DOHH2 (cell line): Measurements from ENCODE around the gene KCNQ1.

ENCODE experiments used
- H3F3A ChIP-seq: fragments of 200-600 bp; sonication (generic), shearing (Covaris generic); 2 replicates; pipeline ENCODE4 v1.6.0; 2016; ENCODE audit warnings: antibody characterized with exemption, mild to moderate bottlenecking; ENCODE audit not compliant: control insufficient read depth, insufficient read depth
- H3K27ac ChIP-seq: fragments of 200-600 bp; sonication (generic); 2 replicates; pipeline ENCODE4 v1.5.1; 2014; ENCODE audit warnings: low read depth, mild to moderate bottlenecking, low read length, moderate library complexity
- H3K27me3 ChIP-seq: fragments of 200-600 bp; sonication (generic); 2 replicates; pipeline ENCODE4 v1.6.1; 2014; ENCODE audit warnings: mild to moderate bottlenecking, low read length, mixed read lengths; ENCODE audit not compliant: control insufficient read depth
- H3K36me3 ChIP-seq: fragments of 200-600 bp; sonication (generic); 2 replicates; pipeline ENCODE4 v1.6.1; 2014; ENCODE audit warnings: mild to moderate bottlenecking, low read length, moderate library complexity, mixed read lengths; ENCODE audit not compliant: control insufficient read depth
- H3K4me1 ChIP-seq: fragments of 200-600 bp; sonication (generic); 2 replicates; pipeline ENCODE4 v1.6.1; 2014; ENCODE audit warnings: mild to moderate bottlenecking, low read length, mixed read lengths; ENCODE audit not compliant: control insufficient read depth
- H3K4me2 ChIP-seq: fragments of 200-600 bp; sonication (generic); 2 replicates; pipeline ENCODE4 v1.6.0; 2014; ENCODE audit warnings: mild to moderate bottlenecking, low read length, moderate library complexity
- H3K4me3 ChIP-seq: fragments of 200-600 bp; sonication (generic); 2 replicates; pipeline ENCODE4 v1.5.1; 2014; ENCODE audit warnings: mild to moderate bottlenecking, low read length, mixed read lengths
- H3K79me2 ChIP-seq: fragments of 200-600 bp; sonication (generic); 2 replicates; pipeline ENCODE4 v1.6.1; 2014; ENCODE audit warnings: mild to moderate bottlenecking, low read length, mixed read lengths; ENCODE audit not compliant: control insufficient read depth
- H3K9me2 ChIP-seq: fragments of 200-600 bp; sonication (generic); replicated peaks from 2 replicates; pipeline ENCODE4 v1.6.1; 2014; ENCODE audit warnings: mild to moderate bottlenecking, low read length, mixed read lengths; ENCODE audit not compliant: control insufficient read depth
- H3K9me3 ChIP-seq: fragments of 200-600 bp; sonication (generic); 2 replicates; pipeline ENCODE4 v1.6.1; 2014; ENCODE audit warnings: antibody characterized with exemption, low read length, mixed read lengths; ENCODE audit not compliant: control insufficient read depth, insufficient read depth
- H4K20me1 ChIP-seq: fragments of 200-600 bp; sonication (generic); 2 replicates; pipeline ENCODE4 v1.6.0; 2014; ENCODE audit warnings: low read depth, mild to moderate bottlenecking, antibody characterized with exemption, low read length, moderate library complexity; ENCODE audit not compliant: control insufficient read depth, insufficient read depth
- EZH2phosphoT487 ChIP-seq: fragments of 200-600 bp; sonication (generic); IDR thresholded peaks from 2 replicates; pipeline ENCODE4 v1.6.1; 2017; ENCODE audit warnings: borderline replicate concordance, mild to moderate bottlenecking, antibody characterized with exemption, low read length, moderate library complexity, mixed read lengths
- TF ChIP-seq, protein P1 (sequence below): fragments of 200-600 bp; sonication (generic); IDR thresholded peaks from one replicate; pipeline ENCODE4 v1.5.1; 2014; ENCODE audit warnings: antibody characterized with exemption, mild to moderate bottlenecking, low read depth, low read length; ENCODE audit not compliant: poor library complexity, severe bottlenecking

KCNQ1 gene

DNA sequence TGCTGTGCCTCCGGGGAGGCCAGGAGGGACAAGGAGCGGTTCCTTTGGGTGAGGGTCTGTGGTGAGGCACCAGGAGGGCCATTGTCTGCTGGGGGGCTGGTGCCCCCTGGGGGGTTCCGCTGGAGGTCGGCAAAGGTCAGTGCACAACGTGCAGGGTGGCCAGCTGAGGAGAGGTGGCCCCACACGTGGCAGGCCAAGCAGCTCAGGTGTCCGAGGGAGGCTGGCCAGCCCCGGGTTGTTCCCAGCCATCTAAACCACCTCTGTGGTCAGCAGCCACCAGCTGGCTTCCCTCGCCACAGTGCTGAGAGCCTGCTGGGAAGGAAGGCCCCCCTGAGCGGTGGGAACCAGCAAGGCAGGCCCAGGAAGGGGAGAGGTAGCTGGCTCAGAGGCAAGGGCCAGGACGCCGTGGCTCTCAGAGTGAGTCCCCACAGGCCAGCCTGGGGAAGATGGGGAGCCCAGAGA is 40.0 kb upstream of the KCNQ1 start:
- Histone ChIP-seq H3K4me1 (peaks cover 10% of the 10 kb centered on the region), H3K79me2 (peaks cover 23% of the 10 kb centered on the region), H3K27me3 (no peaks in the 10 kb centered on the region), H3K36me3 (peaks cover 32% of the 10 kb centered on the region), H3K9me3 (no peaks in the 10 kb centered on the region), H3K9me2 (no peaks in the 10 kb centered on the region), H3F3A (no peaks in the 10 kb centered on the region), H4K20me1 (no peaks in the 10 kb centered on the region), H3K27ac (no peak overlapping the region), H3K4me3 (no peak overlapping the region), H3K4me2 (no peak overlapping the region)
- TF ChIP-seq, protein P1, sequence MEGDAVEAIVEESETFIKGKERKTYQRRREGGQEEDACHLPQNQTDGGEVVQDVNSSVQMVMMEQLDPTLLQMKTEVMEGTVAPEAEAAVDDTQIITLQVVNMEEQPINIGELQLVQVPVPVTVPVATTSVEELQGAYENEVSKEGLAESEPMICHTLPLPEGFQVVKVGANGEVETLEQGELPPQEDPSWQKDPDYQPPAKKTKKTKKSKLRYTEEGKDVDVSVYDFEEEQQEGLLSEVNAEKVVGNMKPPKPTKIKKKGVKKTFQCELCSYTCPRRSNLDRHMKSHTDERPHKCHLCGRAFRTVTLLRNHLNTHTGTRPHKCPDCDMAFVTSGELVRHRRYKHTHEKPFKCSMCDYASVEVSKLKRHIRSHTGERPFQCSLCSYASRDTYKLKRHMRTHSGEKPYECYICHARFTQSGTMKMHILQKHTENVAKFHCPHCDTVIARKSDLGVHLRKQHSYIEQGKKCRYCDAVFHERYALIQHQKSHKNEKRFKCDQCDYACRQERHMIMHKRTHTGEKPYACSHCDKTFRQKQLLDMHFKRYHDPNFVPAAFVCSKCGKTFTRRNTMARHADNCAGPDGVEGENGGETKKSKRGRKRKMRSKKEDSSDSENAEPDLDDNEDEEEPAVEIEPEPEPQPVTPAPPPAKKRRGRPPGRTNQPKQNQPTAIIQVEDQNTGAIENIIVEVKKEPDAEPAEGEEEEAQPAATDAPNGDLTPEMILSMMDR = no peak
- TF ChIP-seq EZH2phosphoT487 = no peak

GRCh38 chr11:2406451-2406850 is 38.4 kb upstream of the KCNQ1 start:
- Histone ChIP-seq H3K9me2 (no peaks in the 10 kb centered on the region), H3F3A (no peaks in the 10 kb centered on the region), H3K79me2 (peaks cover 12% of the 10 kb centered on the region), H3K4me1 (peaks cover 9% of the 10 kb centered on the region), H3K9me3 (no peaks in the 10 kb centered on the region), H3K36me3 (peaks cover 24% of the 10 kb centered on the region), H3K27me3 (no peaks in the 10 kb centered on the region), H3K4me2 (no peak overlapping the region), H3K27ac (no peak overlapping the region), H3K4me3 (no peak overlapping the region), H4K20me1 (no peaks in the 10 kb centered on the region)
- TF ChIP-seq, protein P1 = no peak
- no peak for TF ChIP-seq EZH2phosphoT487

- Histone ChIP-seq H3K9me3 (no peaks in the 10 kb centered on the region), H3K4me2 (no peak overlapping the region), H3K9me2 (no peaks in the 10 kb centered on the region), H3K79me2 (peaks cover 7% of the 10 kb centered on the region), H3K4me1 (peaks cover 4% of the 10 kb centered on the region), H3K36me3 (peaks cover 22% of the 10 kb centered on the region), H3K27ac (no peak overlapping the region), H4K20me1 (no peaks in the 10 kb centered on the region), H3K4me3 (no peak overlapping the region), H3K27me3 (no peaks in the 10 kb centered on the region), H3F3A (no peaks in the 10 kb centered on the region)
- no peak for TF ChIP-seq EZH2phosphoT487
- TF ChIP-seq, protein P1 = no peak
Measured at GRCh38 chr11:2406878-2407410, 37.9 kb upstream of the KCNQ1 start.
